HG03378 (cell line): ENCODE measurements around the gene PRDX3.

ENCODE experiments used
- ATAC-seq: cut with Tn5 transposase; IDR thresholded peaks from one replicate; pipeline ENCODE4 v1.9.1; 2021; ENCODE audit warnings: mild to moderate bottlenecking, moderate library complexity; ENCODE audit not compliant: unreplicated experiment

The PRDX3 gene

DNA sequence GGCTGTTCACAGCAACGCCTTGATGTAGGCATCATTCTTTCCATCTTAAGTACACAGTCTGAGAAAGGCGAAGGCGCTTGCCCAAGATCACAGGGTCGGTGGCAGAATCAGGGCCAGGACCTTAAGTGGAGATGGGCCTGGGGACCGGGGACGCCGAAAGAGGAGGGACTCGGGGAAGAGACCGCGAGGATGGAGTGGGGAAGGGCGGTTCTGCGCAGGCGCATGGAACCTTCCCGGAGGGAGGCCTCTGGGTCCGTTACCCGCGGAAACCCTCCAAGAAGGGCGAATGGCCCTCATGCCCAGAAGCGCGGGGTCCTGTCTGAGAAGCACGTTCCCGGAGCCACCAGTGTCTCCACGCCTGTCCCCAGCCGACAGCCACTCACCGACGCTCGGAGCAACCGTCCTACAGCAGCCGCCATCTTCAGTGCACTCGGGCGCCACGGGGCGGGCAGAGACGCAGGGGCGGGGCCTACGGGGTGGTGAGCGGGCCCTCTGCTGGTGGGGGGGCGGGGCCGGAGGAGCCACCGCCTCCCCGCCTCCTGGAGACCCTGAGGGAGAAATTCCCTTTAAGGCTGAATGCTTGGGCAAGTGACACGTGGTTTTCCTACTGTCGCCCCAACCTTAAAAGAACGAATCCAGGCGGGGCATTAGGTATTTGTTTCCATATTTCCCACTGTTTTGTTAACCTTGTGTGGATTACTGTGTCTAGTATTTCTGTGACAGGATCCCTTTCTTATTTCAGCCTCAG, at the start of gene PRDX3:
PRDX3 (minus strand) TSS at position 441 of the 748 bp plus-strand sequence; CDS start at position 419, 22 bp downstream.
- ATAC-seq = peak; percentile 68

DNA sequence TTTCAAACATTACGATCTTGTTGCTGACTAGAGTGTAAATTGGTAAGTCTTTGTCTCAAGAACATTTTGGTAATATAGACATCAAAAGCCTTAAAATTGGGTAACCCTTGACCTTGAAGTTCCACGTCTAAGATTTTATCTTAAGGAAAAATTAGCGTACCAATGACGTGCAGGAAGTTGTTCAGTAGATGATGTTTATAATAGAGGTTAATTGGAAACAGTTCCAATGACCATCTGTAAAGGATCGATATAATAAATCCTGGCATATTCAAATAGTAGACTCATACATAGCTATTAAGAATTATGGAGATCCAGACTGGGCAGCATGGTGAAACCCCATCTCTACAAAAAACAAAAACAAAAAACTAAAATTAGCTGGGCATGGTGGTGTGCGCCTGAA, 49.2 kb upstream of the PRDX3 start:
- ATAC-seq = no peak

DNA sequence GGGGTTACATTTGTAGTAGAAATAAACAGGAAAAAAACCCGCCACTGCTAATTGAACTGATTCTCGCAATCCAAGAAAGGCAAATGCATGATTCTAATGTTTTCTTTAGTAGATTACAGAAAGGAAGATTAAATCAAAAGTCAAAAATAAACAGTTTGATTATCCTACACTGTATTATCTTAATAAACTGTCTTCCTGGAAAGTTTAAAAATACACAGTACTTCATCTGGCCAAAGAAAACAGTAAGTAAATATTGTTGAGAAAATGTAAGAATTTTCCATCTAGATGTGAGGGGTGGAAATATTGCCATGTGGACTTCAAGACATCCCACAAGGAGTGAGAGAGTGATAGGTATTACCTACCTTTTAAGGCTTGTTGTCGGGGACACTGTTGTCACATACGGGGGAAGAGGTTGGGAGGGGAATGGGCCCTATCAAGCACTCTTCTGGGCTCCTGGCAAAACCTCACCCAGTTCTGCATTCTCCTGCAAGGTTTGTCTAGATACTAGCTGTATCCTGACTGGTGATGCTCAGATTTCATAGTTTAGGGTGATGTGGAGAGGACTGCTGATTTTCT, 46.6 kb upstream of the PRDX3 start:
- ATAC-seq = no peak

DNA sequence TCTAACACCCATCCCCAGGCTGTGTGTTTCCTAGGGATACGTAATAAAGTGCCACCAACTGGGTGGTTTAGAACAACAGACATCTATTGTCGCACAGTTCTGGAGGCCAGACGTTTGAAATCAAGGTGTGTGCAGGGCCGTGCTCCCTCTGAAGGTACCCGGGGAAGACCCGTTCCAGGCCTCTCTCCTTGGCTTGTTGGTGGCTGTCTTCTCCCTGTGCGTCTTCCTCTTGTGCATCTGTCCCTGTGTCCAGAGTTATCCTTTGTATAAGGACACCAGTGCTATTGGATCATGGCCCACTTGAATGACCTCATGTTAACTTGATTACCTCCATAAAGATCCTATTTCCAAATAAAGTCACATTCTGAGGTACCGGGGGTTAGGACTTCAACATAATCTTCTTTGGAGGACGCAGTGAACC, 44.4 kb upstream of the PRDX3 start:
- no peak for ATAC-seq

DNA sequence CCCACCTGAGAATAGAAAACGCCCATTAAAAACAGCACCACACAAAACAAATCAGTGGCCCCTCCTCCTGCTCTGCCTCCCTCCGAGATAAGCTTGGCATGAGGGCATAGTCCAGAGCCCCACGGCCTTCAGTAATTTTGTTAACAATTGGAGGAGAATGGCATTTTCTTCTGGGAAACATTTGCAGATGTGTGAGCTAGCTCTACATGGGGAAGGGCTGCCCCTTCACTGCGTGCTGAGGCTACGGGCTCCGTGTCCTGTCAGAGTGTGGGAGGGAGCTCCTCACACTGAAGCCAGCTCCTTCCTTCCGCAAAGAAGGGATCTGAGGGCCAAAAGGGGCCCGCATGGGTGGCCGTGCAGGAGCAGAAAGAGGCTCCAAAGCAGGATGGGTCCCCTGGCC, 43.9 kb upstream of the PRDX3 start:
- ATAC-seq = no peak

DNA sequence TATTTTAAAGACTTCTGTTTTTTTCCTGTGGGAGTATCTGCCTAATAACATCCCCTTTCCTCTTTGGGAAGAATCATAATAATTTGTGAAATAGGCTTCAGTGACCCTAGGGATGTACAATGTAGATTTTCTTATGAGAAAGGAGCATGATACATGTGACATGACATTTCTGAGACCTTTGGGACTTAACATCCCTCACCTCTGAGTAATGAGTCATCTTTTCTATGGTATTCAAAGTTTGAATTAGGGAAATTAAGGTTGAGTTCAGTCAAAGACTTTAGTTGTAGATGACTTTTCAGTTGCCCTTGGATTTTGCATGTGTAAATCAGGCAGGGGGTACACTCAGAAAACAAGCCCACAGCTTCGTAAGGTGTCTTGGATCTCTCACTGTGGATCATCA, 43.1 kb upstream of the PRDX3 start:
- ATAC-seq = no peak

DNA sequence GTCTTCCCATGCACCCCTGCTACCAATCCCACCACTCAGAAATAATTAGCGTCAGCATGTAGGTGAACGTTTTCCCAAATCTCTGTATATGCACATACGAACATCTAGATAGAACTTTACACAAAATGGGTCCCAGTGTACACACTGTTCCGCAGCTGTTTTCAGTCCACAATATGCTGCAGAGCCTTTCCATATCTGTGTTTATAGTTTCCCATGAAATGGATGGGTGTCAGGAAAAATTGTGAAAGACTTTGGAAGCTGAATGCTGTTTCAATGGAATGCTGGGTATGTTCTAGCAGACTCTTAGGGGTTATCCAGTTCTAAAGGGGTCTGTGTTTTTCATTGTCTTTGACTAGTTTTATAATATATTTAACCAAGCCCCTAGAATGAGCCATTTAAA, 42.6 kb upstream of the PRDX3 start:
- ATAC-seq = no peak

DNA sequence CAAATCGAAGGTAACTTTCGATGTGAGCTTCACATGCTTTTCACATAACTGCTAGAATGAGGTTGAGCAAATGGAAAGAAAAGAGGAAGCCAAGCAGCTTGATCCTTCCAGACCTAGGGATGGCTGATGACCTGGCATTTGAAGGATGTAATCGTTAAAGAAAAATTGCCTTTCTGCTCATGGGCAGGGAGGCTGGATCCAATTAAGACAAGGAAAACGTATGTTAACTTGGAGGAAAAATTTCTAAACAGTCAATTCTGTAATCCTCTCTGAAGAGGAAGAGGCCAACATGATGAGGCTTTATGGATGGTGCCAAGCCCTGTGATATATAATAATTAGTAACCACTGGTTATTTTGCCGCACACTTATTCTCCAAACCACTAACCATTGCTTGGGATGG, 41.3 kb upstream of the PRDX3 start:
- no peak for ATAC-seq

DNA sequence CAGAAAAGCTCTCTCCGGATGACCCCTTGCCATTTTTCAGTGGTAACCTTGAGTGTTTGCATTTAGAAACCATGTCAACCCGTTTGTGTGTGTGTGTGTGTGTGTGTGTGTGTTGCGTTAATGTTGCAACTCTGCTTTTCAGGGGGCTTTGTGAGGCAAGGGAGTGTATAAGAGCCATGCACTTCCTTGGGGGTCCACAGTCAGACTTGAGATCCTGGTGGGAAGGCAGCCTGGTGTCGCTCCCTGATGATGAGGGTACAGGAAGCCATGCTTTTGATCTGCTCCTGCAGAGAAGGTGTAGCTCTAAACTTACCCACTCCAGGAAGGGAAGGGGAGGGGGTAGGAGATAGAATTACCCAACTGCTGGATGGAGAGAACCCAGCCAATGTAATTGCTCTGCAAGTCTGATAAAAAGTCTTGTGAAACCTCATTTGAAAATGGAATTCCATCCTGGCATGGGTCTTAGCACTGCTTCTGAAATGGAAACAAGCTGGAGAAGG, 39.4 kb upstream of the PRDX3 start:
- no peak for ATAC-seq

DNA sequence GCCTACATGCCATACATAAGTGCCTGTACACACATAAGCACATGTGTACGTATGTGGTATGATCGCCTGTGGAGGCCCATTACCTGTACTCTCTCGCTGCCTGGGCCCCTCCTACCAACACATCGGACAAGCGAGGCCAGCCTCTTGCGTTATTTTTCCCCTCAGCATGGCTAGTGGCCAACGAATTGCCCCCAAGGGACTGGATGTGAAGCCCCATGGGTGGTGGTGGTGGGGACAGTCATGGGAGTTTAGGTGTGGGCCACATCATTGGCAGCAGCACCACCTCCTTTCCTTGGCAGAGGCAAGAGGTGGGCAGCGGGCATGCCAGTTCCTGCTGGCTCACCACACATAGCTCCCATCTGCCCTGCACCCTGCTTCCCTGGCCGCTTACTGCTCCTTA, 38.8 kb upstream of the PRDX3 start:
- no peak for ATAC-seq

DNA sequence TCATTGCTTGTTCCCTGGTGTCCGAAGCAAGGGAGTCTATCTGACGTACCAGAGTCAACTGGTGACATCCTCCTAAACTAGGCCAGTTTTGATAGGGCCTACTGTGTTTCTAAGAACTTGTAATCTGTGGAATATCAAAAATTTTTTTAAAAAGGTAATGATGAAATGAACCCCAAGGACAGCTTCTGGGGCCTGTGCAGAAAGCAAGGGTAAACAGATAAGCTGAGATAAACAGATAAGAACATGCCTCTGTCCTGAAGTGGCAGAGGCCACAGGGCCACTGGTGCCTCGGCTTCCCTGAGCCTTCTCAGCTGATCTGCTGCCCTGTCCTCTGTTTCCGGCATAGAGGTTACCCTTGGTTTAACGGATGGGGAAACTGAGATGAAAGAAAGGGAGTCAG, 37.5 kb upstream of the PRDX3 start:
- no peak for ATAC-seq

DNA sequence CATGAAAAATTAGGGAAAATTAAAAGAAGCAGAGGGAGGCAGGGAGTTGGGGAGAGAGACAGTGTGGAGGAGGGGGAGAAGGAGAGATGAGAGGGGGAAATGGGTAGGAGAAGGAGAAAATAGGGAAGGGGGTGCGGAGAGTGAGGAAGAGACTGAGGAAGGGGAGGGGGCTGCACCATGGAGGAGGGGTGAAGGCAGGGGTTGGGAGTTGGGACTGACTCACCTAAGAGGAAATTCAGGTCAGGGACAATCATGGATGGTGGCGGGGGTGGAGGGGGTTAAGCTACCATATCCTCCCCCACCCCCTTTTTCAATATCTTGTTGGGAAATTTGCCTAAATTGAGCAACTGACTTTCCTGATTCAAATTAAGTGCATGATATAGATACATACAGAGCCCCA, 36.8 kb upstream of the PRDX3 start:
- ATAC-seq = no peak

DNA sequence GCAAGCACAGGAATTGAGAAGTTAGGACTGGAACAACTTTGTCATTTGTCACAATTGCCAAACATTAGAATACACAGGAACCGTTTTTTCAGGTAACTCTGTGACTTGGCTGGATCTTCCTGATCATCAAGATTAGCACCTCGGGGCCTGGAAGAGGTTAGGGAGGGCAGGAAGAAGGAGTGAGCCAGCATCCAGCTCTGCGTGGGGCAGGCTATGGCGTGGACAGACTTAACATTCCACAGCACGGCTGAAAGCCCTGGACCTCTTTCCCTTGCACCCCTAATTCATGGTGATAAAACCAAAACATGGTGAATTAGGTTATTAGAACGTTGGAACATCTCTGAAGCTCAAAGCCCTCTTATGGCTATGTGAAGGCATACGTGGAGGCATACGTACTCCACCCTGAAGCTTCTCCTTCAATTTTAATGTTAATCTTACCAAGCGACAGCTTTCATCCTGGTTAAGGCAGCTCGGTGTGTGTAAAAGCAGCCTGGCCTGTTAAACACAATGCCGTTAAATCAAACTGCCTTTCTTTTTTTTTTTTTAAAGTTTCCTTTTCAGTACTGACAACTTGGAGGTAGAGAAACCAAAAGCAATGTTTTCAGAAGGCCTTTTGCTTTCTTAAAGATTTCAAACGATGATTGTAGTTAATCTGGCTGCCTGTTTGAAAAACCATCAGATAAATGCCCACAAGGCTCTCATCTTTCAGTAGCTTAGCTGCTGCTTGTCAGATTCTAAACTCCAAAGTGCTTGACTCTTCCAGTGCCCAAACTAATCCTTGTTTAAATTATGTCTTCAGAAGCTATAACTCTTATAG, 33.2 kb upstream of the PRDX3 start:
- no peak for ATAC-seq

DNA sequence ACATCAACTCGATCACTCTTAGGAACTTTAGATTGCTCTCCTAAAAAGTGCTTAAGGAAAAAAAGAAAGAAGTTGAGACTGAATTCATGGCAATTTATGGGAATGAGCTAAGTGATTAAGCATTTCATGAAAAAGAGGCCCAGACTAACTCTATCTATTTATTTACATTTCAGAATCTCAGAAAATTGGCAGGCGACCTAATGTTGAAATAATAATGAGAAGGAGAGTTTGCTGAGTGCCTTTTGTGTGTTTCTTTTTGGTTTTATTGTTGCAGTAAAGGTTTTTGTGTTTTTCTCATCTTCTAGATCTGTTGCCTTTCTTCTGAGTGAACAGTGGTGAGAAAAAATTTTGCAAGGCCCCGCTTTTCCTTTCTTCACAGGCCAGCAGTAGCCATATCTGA, 32.6 kb upstream of the PRDX3 start:
- no peak for ATAC-seq

DNA sequence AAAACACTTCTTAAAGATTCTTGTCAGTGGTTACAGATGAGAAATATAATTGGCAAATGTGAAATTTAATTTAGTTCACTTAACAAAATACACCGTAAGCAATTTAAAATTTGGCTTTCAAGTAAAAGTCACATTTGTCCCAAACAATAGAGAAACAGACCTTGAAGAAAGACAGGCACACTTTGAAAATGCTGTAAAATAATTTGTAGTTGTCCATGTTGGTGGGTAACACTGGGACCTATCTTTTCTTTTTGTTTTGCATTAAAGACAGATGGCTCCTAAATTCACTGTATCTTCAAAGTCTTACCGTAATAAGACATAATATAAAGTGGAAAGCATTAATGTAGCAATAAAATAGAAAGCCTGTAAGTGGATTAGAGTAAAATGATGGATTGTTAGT, 32.0 kb upstream of the PRDX3 start:
- ATAC-seq = no peak

DNA sequence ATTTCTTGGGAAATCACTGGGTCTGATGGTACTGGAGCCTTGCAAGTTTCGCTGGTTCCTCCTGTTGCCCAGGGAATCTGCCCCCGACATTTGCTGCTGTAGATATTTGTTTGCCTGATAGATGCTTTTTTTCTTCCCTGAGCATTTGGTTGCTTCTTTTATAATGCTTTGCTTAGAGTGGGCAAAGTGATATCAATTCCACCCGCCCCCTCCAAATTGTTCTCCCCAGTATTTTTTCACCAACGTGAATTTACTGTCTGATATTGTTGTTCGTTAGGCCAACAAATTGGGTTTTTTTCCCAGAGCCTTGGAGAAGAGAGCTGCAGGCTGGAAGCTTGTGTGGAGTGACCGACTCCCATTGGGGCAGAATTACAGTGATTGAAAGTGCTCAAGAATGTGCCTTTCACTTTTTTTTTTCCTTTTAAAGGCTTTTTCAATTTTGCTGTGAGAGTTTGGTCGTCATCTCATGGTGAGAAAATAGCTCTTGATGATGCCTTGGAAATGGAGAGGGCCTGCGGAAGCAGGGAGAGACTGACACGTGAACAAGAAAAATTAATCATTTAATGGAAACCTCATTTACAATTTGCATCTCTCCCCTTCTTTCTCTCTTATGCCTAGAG, 31.2 kb upstream of the PRDX3 start:
- ATAC-seq = no peak

DNA sequence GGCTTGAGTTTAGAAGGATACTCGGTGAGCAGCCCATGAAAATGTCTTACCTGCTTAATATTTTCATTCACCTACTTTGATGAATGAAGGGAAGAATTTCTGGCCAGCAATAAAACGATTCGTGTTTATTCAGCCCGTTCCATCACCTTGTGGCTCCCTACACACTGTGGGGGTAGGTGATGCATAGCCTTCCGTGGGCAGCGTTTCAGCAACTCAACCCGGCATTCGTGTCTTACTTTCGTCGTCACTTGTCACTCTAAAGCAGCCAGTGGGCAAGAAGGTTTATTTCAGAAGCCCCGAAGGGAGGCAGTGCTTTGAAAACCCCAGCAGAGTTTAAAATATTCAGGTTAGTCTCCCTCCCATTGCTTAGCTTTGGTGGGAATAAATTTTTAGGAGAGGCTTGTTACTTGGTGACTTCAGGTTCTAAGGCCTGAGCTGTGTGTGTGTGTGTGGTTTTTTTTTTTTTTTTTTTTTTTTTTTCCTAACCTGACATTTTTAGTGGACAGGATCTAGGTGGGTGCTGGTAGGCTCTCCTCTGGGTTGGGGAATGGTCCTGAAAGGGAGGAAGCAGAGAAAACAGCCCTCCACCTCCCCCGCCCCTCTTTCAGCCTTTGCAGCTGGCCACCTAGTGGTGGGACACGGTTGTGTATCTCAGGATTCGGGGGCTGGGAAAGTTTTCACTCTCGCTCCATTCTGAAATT, 30.6 kb upstream of the PRDX3 start:
- ATAC-seq = no peak

DNA sequence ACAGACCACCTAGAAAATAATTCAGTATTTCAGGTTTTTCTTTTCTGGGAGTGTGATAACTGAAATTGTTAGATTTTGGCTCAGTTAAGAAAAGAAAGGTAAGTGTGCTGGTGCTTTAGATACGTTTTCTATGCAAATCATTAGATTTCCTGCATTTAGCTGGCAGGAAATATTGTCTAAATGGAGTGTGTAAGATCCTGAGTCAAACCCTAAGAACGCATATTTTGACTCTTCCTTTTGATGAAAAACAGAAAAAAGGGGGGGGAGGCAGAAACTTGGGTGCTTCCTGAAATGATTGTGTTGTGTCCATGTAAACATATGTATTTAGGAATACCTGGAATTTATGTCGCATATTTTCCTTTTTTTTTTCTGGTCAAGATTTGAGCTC, 29.9 kb upstream of the PRDX3 start:
- ATAC-seq = no peak

DNA sequence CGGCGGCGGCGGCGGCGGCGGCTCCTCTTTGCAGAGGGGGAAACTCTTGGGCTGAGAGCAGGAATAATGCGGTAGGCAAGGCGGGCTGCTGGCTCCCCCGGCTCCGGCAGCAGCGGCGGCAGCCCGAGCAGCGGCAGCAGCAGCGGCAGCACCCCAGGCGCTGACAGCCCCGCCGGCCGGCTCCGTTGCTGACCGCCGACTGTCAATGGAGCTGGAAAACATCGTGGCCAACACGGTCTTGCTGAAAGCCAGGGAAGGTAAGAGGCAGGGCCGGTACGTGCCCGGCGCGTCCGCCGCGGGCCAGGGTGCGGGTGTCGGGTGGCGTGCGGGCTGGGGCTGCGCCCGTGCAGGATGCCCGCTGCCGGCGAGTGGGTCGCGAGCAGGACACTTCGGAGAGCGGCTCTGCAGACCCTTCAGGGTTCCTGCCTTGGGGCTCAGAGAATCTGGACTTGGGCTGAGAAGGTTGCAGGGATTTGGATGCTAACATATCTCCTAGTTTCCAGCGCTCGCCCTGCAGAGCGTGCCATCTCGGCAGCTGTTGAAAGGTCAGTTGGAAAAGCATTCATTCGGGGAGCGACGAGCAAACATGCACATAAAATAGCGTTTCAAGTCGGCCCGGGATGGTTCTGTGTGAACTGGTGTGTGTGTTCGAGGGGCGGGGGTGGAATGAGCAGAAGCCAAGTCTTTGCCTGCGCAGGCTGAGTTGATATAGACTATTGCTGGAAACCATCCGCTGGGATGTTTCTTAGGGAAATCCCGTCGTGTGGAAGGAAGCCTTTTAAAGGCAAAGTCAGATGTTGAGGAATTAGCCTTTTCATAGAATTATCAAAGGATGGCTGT, 29.3 kb upstream of the PRDX3 start:
- peak; percentile 14 for ATAC-seq

DNA sequence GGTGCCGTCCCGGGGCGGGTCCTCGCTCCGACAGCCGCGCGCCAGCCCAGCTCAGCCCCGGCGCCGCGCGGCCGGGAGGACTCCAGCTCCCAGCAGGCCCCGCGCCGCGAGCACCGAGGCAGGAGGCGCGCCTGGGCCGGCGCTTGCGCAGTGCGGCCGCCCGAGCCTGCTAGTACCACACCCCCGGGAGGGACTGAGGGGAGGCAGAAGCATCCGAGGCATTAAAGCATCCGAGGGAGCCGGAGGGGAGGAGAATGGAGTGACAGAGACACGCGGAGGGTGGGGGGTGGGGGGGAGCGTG, 28.7 kb upstream of the PRDX3 start, which contains the start of gene GRK5:
GRK5 (plus strand) TSS at position 206 of the 301 bp plus-strand sequence. CDS start 347 bp downstream, outside the sequence.
- ATAC-seq = peak; percentile 53
